NCI-H69 (cell line): ENCODE results near the gene TMPRSS3.
"Not testable (repeated sequence)": the region's sequence is repeated elsewhere in the genome, so short reads cannot be mapped to it uniquely, and the experiment has no call there.

ENCODE experiments used
- DNase-seq: peaks from one replicate; lab custom pipeline; 2025; lab: John Stamatoyannopoulos, UW

The TMPRSS3 gene

DNA sequence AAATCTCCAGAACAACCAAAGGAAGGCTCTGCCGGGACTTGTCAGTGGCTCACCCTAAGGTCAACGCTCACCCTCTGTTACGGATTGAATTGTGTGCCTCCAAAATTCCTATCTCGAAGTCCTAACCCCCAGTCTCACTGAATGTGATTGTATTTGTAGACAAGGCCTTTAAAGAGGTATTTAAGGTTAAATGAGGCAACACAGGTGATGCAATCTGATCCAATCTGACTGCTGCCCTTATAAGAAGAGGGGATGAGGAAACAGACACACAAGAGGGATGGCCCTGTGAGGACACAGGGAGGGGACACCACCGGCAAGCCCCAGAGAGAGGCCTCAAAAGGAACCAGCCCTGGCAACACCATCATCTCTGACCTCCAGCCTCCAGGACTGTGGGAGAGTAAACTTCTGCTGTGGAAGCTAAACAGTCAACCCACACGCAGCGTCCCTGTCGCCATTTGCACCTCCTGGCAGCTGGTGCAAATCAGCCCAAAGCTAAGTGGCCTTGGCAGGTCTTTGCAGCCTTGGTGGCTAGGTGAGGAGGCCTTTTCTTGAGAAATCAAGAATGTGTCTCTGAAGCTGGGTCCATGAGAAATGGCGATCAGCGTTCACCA, 32.1 kb upstream of the TMPRSS3 start:
- DNase-seq: no peak

DNA sequence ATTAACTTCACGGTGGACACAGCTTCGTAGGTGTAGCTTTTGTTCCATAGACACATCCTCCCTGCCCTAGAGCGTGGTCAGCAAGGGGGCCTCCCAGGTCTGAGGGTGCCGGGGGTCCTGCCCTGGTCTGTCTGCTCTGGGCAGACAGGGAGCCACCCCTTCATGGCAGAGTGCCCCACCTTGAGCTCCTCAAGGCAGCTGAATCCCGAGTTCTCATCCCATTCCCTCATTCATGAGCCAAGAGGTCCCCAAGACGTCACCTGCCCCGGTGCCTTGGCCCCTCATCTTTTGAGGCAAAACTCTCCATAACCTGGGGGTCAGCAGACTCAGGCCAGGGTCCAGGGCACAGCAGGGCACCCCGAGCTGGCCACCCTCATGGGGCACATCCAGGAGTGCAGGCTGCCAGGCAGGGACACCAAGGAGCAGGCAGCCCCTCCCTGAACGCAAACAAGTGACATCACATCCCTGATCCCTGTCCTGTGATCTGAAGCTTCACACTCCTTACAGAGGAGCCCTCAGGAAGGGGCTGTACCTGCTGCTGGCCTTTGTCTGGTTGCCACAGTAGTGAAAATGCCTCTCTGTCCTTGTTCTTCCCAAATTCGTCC, 31.1 kb upstream of the TMPRSS3 start:
- no peak for DNase-seq

DNA sequence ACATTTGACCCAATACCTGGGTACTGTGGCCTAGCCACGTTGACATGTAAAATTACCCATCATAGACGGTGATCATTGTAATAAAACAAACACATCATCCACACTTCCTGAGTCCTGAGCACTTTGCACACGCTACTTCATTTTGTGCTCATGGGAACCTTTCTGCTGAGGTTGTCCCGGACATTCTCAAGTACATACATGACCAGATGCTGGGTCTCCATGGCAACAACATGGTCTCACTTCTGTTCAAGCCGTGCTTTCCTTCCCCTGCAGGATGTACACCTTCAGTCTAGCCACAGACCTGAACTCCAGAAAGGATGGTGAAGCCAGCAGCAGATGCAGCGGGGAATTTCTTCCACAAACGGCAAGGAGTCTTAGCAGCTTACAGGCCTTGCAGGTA, 30.6 kb upstream of the TMPRSS3 start:
- peak; percentile 12 for DNase-seq

DNA sequence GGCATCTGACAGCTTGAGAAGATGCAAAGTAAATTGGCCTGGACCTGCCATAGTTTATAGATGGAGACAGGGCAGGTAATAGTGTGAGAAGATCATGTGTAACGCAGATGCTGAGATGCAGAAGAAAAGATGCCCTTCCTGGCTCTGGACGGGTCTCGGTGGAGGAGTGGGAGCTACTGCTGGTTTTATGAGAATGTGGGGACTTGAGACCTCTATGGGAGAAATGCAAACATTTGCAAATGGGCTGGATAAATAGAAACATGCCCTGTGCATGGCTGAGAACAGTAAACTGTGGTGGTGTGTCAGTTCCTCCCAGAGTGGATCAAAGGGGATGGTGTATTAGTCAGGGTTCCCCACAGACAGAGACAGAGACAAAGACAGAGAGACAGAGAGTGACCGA, 29.7 kb upstream of the TMPRSS3 start:
- no peak for DNase-seq

DNA sequence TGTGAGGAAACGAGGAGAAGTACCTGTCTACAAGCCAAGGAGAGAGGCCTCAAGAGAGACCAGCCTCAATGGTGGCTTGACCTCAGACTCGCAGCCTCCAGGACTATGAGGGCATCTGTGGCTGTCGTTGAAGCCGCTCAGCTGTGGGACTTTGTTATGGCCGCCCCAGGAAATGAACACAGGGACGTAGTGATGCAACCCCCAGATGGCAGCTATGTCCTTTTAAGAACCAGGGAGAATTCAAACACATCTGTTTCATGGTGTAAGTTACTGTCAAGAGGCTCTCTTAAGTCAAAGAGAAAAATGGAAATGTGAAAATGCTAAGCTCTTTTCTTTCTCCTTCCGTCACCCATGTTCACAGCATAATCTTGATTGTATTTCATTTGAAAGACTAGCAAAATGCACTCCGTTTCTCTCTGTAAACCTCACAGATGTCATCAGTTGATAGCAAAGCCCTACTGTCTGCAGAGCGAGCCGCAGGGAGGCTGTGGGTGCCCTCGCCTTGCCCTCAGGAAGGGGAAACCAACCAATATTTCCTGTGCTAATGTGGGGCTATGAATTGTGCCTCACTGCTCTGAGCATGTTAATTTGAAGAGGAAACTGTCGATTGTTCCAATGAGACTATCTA, 29.2 kb upstream of the TMPRSS3 start:
- no peak for DNase-seq

DNA sequence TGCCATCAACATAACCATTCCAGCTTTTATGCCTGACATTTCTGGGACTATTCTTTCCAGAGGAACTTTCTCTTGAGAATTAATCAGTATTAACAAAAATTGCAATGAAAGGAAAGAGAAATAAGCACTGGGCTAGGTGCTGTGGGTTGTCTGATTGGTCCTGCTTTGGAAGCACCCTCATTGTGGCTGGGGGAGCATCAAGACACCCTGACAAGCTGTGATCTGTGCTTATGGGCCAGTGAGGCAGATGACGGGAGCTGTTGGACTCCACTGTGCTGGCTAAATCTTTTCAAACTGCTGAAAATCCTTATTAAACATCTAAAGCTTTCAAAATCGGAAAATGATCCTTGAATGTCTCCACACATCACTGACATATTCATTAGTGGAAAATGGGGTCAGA, 27.8 kb upstream of the TMPRSS3 start:
- DNase-seq: no peak

DNA sequence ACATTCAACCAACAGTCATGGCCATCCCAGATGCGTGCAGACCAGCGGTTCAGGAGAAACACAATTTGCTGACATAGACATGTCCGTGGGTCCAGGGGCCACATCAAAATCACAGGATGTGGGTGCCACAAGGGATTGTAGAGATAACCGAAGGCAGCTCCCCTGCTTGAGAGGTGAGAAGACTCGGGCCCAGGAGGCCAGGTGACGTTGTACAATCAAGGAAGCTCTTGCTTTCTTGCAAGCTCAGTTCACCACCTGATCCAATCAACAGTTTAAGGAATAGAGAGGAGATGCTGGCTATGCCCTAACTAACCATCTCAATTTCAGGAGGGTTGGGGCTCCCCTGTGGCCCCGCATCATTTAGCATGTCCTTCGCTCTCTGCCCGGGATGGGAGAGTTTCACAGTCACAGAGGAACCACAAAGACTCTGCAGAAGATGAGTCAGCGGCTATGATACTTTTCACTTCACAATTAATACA, 27.4 kb upstream of the TMPRSS3 start:
- DNase-seq: no peak

DNA sequence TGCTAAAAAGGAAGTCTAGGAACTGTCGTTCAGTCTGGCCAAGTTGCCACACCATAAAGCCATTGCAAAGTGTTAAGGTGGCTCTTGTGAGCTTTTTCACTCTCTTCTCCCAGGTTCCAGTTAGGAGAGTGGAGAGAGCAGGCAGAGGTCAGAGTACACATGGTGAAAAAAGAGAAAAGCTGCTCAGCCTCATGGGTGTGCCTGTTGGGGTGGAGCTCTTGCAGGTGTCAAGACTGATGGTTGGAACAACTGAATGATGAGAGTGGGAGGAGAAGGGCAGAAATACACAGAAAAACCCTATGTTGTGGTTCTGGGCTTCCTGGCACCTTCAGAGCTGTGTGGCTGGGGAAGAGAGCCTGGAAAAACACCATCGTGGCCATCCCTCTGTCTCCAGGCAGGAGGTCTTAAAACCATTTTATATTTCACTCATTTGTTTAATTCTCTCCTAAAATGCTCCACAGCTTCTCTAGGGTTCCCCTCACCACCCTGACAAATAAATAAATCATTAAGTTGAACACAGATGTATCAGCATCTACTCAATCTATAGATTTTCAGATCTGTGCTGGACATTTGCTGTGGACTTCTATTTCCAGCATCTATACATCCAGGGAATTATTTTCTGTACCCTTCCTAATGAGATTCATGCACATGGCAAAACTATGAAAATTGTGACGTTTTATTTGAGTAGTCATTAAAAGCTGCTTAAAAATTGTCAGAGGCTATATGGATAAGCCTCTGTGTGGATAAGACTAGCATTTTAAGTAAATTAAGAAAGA, 25.4 kb upstream of the TMPRSS3 start:
- DNase-seq: no peak

DNA sequence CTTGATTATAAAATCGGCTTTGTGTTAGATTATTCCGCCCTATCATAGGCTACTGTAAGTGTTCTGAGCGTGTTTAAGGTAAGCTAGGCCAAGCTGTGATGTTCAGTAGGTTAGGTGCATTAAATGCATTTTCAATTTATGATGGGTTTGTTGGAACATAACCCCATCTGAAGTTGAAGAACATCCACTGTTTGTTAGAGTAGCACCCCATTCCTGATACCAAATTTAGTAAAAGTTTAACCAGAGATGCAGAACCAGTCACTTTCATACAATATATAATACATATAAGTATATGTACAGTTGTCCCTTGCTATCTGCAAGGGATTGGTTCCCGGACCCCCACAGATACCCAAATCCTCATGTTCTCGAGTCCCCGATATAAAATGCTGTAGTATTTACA, 24.0 kb upstream of the TMPRSS3 start:
- no peak for DNase-seq

DNA sequence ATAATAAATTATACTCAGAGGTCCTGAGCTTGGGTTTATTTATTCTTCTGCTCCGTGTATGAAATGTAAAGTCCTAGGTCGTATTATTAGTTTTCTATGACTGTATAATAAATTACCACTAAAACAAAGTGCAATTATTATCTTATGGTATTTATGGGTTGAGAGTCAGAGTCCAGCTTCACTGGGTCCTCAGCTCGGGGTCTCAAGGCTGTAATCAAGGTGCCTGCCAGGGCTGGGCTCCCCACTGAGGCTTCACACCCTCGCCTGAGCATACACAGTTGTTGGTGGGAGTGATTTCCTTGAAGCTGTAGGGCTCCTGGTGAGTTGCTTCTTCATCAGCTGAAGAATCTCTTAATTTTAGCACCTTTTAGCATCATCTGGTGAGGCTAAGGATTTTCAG, 23.0 kb upstream of the TMPRSS3 start:
- no peak for DNase-seq

DNA sequence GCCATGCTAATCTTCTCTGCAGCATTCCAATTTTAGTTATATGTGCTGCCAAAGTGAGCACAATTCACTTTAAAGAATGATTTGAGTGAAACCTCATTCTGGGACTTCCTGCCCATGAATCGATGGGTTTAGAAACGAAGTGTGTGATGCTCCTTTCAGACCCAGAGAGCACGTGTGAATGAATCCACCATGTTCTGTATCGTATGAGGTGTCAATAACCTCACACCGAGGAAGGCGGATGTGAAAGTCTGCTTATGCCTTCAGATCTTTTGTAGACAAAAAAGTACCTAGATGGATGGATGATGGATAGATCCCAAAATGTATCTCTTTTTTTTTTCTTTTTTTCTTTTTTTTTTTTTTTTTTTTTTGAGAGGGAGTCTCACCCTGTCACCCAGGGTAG, 21.7 kb upstream of the TMPRSS3 start:
- no peak for DNase-seq

DNA sequence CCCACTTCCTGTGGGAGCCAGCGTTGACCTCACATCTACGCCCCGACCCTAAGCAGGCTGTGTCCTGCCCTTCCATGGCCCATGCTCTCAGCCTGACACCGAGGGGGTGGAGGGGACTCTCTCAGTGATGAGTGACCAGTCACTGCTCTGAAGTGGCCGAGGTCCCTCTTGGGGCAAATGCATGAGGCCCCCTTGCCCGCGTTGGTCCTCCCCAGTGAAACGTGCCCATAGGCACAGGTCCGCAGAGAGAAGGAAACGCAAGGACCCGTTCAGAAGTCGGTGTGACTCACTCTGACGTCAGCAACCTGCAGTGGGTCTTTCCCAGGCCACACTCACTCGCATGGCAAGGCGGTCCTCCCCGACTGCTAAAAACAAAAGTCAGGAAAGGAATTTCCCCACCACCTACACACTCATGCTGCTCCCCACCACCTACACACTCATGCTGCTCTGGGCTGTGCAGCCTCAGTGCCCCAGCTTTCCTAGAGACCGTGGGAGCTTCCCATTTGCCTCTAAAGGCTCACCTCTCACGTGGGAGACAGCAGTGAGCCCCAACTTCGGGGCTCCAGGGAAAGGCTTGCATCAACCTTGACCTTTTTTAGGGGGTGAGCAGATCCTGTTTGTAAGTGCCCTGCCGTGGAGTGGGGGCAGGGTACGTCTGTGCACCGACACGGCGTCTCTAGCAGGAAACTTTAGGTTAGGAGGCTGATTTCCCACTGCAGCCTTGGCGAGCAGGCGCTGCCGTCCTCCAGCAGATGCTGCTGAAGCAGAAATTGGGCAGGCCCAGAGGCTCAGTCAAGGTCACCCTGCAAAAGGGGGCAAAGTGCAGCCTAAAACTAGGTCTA, 19.3 kb upstream of the TMPRSS3 start:
- DNase-seq: no peak

DNA sequence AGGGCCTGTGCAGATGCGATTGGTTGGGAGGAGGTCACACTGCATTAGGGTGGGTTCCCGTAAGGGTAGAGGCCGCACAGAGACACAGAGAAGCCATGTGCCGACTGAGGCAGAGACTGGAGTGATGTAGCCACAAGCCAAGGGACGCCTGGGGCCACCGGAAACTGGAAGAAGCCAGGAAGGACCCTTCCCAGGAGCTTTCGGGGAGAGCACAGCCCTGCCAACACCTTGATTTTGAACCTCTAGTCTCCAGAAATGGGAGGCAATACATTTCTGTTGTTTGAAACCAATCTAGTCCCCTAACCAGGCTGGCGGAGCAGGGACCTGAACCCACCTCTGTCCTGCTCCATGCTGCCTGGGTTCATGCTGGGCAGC, 18.7 kb upstream of the TMPRSS3 start:
- DNase-seq: no peak

DNA sequence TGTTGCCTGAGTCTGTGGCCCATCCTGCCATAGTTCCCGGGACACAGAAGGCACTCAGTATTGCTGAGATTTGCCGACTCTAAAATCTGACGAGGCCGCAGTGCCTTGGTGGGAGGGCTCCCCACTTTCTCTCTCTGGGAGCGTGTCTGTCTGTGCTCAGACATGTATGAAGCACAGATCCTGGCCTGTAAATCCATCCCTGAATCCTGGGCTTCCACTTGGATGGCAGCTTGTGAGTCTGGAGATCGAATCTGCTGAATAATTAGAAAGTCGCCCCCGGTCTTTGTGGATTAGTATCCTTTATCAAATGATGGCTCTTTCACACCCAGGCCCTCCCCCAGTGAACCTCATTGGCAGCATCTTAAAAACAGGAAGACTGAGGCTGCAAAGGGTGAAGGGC, 18.2 kb upstream of the TMPRSS3 start:
- DNase-seq: no peak

DNA sequence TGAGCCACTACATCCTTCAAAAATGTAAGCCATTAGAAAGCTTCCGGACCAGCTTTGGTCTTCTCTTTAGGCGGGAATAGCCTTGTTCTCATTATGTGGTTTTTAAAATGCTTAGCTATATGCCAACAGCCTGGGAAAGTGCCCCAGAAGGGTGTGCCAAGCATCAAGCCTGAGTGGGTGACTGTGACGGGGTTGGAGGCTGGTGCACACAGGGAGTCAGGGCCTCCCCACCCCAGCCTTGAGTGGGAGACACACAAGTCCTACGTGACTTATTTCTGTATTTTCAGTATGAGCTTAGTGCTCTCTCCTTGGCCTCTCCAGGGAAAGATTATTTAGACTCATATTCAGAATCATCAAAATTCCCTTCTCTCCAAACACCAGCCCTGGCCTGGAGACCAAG, 17.6 kb upstream of the TMPRSS3 start:
- no peak for DNase-seq

DNA sequence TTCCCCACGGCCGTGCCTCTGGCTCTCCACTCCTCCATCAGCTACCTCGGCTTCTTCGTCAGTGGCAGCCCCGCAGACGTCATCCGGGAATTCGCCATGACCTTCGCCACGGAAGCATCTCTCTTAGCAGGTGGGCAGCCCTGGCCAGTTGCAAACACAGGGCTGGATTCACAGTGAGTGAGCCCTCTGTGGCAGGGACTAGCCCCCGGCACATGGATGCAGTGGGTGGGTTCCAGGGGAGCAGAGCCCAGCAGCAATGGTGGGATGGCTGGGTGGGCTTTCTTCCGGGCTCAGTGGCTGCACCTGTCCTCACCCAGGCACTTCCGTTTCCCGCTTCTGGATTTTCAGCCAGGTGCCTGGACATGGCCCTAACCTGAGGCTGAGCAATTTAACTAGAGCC, 17.2 kb upstream of the TMPRSS3 start:
- DNase-seq: no peak

DNA sequence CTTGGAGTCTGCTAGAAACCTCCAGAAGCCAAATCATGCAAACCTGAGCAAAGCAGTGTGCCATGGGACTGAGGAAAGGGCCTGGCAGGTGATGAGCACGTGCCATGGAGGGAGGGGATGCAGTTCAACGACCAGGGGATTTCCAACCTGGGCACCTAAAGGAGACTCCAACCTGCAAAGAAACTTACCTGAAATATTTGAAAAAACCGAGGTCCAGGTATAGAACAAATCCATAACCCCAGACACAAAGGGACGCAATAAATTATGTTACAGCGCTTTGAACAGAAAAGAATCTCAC, 16.7 kb upstream of the TMPRSS3 start:
- DNase-seq: no peak

DNA sequence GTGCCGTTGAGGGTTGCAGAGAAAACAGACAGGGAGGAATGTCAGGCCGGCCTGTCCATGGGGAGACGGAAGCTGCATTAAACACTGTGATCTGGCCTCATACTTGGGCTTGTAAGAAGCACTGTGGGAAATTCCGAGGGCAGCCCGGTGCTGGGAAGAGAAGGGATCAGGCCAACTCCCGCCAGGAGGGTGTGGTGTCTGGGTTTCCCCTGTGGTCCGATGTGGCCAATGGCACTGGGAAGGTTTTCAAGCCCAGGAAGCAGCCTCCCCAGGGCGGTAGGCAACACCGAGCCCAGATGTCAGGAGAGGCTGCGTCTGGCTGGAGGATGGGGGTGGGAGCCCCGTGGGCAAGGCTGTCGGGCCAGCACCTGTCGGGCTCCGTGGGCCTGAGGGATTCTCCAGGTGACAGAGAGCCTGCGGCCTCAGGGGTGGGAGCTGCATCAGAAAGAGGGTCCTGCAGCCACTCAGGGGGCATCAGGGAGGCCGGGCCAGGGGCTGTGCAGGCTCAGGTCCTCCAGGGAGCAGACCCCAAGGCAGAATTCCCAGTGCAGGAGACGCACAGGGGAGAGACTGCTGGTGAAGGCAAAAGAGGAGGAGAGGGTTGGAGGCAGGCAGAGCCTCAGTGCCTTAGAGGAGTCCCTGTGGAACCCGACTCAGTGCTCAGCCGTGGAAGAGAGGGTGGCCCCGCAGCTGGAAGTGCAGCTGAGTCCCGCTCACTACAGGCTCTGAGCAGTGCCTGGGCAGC, 16.2 kb upstream of the TMPRSS3 start:
- DNase-seq: no peak

DNA sequence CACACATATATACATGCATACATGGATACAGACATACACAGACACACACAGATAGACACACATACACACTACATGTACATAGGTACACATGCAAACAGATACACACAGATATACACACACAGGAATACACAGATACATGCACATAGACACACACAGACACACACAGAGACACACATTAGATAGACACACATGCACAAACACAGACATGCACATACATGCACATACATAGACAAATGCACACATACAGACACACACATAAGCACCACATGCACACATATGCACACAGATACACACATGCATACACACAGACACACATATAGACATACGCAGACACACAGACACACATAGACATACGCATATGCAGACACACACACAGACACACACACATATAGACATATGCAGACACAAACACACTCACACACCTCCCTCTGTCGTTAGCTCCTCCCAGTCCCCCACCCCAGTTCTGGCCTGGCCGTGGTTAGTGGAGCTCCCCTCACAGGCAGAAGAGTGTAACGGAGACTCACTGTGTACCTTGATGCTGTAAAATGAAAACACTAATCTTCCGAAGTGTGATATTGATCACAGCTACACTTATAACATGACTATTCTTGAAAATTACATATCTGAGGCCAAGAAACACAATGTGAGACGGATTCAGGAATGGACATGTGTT, 15.5 kb upstream of the TMPRSS3 start:
- peak; percentile 61 for DNase-seq

DNA sequence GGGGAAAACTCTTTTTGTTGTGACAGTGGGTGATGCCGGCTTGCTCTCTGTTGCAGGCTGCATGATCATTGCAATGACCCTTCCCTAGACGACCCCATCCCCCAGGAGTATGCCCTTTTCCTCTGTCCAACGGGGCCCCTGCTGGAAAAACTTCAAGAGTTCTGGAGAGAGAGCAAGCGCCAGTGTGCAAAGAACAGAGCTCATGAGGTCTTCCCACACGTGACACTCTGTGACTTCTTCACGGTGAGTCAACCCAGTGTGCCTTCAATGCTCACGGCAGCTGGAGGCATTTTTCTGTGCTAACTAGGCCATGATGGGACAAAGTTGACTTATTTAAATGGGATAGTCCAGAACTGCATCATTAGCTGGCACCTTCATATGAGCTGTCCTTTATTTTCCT, 13.5 kb upstream of the TMPRSS3 start:
- no peak for DNase-seq

DNA sequence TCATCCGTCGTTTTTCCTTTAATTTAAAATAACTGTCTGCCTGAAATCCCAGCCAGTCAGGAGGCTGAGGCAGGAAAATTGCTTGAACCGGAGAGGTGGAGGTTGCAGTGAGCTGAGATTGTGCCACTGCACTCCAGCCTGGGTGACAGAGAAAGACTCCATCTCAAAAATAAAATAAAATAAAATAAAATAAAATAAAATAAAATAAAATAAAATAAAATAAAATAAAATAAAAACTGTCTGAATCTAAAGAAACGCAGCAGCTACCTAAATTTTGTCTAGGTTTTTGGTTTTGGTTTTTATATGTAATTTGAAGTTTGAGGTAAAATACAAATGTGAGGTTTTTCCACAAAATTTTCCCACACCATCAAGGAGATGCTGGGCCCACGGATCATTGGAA, 12.9 kb upstream of the TMPRSS3 start:
- not testable (repeated sequence) for DNase-seq
